ENCODE results near the gene SYT2. TPM values are rescaled to one million over a fixed set of nuclear protein-coding genes. Genes with fewer than 3 reads are reported as not detected.

The SYT2 gene
- total RNA-seq, 4 donors from 2014 or later, result under 0.01 TPM; not detected in 3

DNA sequence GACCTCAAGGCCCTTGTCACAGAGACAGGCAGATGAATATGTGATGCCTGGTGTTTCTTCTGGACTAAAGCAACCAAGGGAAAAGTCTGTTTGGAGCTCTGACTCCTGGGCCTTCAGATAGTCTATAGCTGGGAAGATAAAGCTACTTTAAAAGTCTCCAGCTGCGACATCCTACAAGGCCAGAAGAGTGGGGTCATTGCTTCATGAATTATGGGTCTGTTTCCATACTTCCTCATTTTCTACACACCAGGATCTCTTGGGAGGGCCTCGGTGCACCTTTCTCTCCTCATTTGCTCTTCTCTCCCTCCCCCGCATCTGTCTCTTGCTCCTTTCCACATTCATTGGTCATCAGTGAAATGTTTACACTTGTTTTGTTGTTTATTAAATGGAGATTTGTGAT lies 44.8 kb downstream of the SYT2 start:
- Histone ChIP-seq H3K4me1 (no peaks in the 10 kb centered on the region), H3K27ac (no peak overlapping the region), H3K27me3 (peaks cover 0 to 34% of the 10 kb centered on the region in 2 donors), H3K36me3 (no peaks in the 10 kb centered on the region), H3K9me3 (no peaks in the 10 kb centered on the region), H3K4me3 (no peak overlapping the region)
- DNase-seq (ENCODE audit: low spot score in 2 of 2), result no peak
- 70 to 73% methylated on average over 3 of the region's 3 CpGs for WGBS, 2 donors
- TF ChIP-seq EP300 (IDR thresholded peaks at IDR 0.05) (no peak), POLR2A (IDR thresholded peaks at IDR 0.05) (no peak)
- TF ChIP-seq, protein P1, sequence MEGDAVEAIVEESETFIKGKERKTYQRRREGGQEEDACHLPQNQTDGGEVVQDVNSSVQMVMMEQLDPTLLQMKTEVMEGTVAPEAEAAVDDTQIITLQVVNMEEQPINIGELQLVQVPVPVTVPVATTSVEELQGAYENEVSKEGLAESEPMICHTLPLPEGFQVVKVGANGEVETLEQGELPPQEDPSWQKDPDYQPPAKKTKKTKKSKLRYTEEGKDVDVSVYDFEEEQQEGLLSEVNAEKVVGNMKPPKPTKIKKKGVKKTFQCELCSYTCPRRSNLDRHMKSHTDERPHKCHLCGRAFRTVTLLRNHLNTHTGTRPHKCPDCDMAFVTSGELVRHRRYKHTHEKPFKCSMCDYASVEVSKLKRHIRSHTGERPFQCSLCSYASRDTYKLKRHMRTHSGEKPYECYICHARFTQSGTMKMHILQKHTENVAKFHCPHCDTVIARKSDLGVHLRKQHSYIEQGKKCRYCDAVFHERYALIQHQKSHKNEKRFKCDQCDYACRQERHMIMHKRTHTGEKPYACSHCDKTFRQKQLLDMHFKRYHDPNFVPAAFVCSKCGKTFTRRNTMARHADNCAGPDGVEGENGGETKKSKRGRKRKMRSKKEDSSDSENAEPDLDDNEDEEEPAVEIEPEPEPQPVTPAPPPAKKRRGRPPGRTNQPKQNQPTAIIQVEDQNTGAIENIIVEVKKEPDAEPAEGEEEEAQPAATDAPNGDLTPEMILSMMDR (IDR thresholded peaks at IDR 0.05), result no peak

DNA sequence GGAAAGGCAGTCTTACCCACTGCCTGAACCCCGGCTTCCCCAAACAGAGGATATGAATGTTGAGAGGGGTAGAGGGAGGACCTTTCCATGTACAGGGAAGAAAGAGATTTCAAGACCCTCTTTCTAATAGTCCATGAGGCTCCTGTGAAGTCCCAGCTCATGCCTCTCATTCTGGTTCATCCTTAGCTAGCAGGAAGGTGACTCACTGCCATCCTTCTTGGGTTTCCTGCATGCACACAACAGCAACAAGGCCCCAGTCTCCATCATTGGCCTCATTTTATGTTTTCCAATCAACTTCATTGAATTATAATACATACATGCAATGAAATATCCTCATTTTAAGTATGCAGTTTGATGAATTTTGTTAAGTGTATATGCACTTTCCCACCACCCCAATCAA lies 46.2 kb downstream of the SYT2 start:
- Histone ChIP-seq H3K27me3 (peaks cover 0 to 45% of the 10 kb centered on the region in 2 donors), H3K36me3 (no peaks in the 10 kb centered on the region)
- WGBS, 2 donors, result 39 to 80% methylated on average over 1 of the region's 1 CpG

DNA sequence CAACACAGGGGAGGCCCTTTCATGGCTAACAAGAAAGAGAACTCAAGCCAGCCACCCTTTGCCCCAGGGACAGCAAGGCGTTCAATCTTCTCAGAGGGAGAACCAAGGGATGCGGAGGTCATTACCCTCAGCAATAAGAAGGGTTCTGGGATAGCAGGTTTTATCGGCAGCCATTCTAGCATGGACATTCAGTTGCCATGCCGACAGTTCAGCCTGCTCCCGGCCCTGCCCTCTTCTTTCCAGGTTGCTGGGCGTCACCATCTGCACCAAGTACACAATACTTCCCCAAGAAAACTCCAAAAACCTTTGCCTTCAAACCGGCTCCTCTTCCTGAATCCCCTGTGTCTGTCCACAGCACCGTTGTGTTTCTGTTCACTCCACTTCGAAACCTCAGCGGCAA lies 47.1 kb downstream of the SYT2 start:
- H3K36me3 ChIP-seq, result no peaks in the 10 kb centered on the region
- H3K27me3 ChIP-seq, result peaks cover 0 to 49% of the 10 kb centered on the region in 2 donors
- H3K9me3 ChIP-seq, result no peaks in the 10 kb centered on the region
- no peak overlapping the region for H3K4me3 ChIP-seq
- H3K4me1 ChIP-seq, result no peaks in the 10 kb centered on the region
- no peak for DNase-seq (ENCODE audit: low spot score in 2 of 2)
- H3K27ac ChIP-seq, result no peak overlapping the region
- TF ChIP-seq EP300 (IDR thresholded peaks at IDR 0.05), result no peak
- TF ChIP-seq POLR2A (IDR thresholded peaks at IDR 0.05), result no peak
- TF ChIP-seq, protein P1 (IDR thresholded peaks at IDR 0.05), result no peak
- WGBS, 2 donors, result 61 to 62% methylated on average over 10 of the region's 10 CpGs

More for the DNA sequence above, 46.2 kb downstream of the SYT2 start:
- Histone ChIP-seq H3K9me3 (no peaks in the 10 kb centered on the region), H3K27ac (no peak overlapping the region), H3K4me1 (no peaks in the 10 kb centered on the region), H3K4me3 (no peak overlapping the region)
- no peak for DNase-seq (ENCODE audit: low spot score in 2 of 2)
- TF ChIP-seq EP300 (IDR thresholded peaks at IDR 0.05), result no peak
- no peak for TF ChIP-seq POLR2A (IDR thresholded peaks at IDR 0.05)
- TF ChIP-seq, protein P1 (IDR thresholded peaks at IDR 0.05), result no peak

DNA sequence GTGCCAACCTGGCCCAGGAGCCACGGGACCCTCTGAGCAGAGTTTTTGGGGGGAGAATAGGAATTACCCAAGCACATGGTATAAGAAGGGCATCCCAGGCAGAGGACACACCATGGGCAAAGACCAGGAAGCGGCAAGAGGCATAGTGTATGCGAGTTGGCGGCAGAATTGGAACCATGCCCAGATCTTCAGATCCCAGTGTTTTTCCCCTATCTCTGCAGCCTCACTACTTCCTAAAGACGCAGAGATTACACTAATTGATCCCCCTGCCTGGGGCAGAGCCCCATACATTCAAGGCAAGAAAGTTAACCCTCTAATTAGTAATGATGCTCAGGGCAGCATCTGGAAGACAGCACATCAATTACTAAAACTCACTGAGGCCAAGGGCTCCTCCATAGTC lies 48.2 kb downstream of the SYT2 start:
- H3K4me1 ChIP-seq, result no peaks in the 10 kb centered on the region
- TF ChIP-seq POLR2A (IDR thresholded peaks at IDR 0.05), result no peak
- TF ChIP-seq EP300 (IDR thresholded peaks at IDR 0.05), result no peak
- TF ChIP-seq, protein P1 (IDR thresholded peaks at IDR 0.05), result no peak
- DNase-seq (ENCODE audit: low spot score in 2 of 2), result no peak
- no peak overlapping the region for H3K4me3 ChIP-seq
- H3K27ac ChIP-seq, result no peak overlapping the region
- no peaks in the 10 kb centered on the region for H3K36me3 ChIP-seq
- no peaks in the 10 kb centered on the region for H3K9me3 ChIP-seq
- H3K27me3 ChIP-seq, result peaks cover 0 to 55% of the 10 kb centered on the region in 2 donors
- WGBS, 2 donors, result 25 to 40% methylated on average over 5 of the region's 5 CpGs

DNA sequence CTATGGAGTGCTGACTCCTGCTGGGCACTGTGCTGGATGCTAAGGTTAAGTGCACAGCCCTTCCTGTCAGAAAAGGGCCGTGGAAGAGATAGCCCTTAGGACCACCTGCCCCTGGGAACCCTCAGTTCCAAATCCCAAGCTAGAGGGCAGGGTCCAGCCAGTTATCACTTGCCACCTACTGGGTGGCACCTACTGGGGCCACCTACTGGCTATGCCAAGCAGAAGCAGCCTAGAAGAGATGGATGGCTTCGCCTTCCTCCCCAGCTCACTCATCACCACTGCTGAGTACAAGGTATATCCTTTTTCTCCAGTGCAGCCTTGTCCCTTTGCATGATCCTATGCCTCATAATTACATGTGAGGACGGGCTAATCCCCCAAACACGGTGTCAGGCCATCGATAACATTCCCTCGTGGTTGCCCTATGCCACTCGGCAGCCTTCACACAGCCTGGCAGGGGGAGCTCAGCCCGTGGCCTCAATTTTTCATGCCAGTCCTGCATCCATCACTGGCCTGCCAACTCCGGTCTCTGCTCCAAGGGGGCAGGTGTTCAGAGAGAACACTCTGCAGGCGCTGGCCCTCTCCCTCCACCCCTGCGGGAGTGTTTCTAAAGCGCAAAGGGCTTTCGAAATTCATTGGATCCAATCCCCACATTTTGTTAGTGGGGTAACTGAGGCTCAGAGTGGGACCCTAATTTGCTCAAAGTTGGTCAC lies 49.0 kb downstream of the SYT2 start:
- WGBS, 2 donors, result 76 to 78% methylated on average over 13 of the region's 13 CpGs
- no peak overlapping the region for H3K4me3 ChIP-seq

More for the DNA sequence above, 49.0 kb downstream of the SYT2 start:
- no peak for TF ChIP-seq POLR2A (IDR thresholded peaks at IDR 0.05)
- no peak for TF ChIP-seq EP300 (IDR thresholded peaks at IDR 0.05)
- TF ChIP-seq, protein P1 (IDR thresholded peaks at IDR 0.05), result no peak
- Histone ChIP-seq H3K36me3 (no peaks in the 10 kb centered on the region), H3K9me3 (no peaks in the 10 kb centered on the region), H3K27ac (no peak overlapping the region), H3K27me3 (peaks cover 0 to 57% of the 10 kb centered on the region in 2 donors), H3K4me1 (no peaks in the 10 kb centered on the region)
- no peak for DNase-seq (ENCODE audit: low spot score in 2 of 2)
